Measurements from ENCODE around the gene RHOC.

DNA sequence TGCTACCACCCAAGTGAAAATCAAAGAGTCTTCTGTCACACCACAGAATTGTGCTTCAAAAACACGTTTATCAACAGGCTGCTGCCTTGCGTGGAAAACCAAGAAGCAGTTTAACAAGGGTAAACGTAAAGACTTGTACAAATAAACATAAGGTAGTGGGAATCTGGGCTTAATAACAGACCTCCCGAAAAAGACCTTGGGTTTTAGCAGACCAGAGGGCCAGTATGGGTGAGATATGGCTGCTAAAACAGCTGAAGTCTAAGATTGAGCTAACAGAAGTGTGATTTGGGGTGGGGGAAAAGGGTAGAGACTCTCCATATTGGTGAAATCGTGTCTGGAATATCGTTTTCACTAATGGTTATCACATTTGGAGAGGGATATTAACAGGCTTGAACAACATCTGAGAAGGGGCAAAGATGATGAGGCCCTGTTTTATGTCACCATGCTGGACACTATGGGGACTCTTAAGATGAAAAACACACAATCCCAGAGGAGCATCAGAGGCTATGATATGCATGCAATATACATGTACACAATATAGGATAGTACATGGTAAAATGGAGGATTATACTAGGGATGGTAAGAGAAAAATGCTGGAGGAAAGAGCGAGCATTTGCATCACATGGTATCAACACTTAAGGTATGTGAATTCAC, 31.1 kb downstream of the RHOC start:
- TF ChIP-seq, protein P1, sequence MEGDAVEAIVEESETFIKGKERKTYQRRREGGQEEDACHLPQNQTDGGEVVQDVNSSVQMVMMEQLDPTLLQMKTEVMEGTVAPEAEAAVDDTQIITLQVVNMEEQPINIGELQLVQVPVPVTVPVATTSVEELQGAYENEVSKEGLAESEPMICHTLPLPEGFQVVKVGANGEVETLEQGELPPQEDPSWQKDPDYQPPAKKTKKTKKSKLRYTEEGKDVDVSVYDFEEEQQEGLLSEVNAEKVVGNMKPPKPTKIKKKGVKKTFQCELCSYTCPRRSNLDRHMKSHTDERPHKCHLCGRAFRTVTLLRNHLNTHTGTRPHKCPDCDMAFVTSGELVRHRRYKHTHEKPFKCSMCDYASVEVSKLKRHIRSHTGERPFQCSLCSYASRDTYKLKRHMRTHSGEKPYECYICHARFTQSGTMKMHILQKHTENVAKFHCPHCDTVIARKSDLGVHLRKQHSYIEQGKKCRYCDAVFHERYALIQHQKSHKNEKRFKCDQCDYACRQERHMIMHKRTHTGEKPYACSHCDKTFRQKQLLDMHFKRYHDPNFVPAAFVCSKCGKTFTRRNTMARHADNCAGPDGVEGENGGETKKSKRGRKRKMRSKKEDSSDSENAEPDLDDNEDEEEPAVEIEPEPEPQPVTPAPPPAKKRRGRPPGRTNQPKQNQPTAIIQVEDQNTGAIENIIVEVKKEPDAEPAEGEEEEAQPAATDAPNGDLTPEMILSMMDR (IDR thresholded peaks at IDR 0.05; ENCODE audit: low read depth, low read length), result no peak
- TF ChIP-seq POLR2A (IDR thresholded peaks at IDR 0.05; ENCODE audit: extremely low read depth, insufficient read length), result no peak
- TF ChIP-seq, protein P2, sequence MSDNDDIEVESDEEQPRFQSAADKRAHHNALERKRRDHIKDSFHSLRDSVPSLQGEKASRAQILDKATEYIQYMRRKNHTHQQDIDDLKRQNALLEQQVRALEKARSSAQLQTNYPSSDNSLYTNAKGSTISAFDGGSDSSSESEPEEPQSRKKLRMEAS (IDR thresholded peaks at IDR 0.05; ENCODE audit: low read depth, low read length), result no peak
- no peak for TF ChIP-seq MYC (IDR thresholded peaks at IDR 0.05; ENCODE audit: low read depth, low read length)

Measured in NB4 (cell line).